ENCODE measurements around the gene KCNQ1.

The KCNQ1 gene

GRCh38 chr11:2897048-2897447 is 452.2 kb downstream of the KCNQ1 start:
- H3K27ac ChIP-seq (ENCODE audit: insufficient read depth in 1 of 2, low read depth in 1 of 2, low read length in 2 of 2, poor library complexity in 1 of 2, severe bottlenecking in 2 of 2): no peak overlapping the region
- ChIA-PET CTCF (interaction anchor here (10.1 to 14.6 kb wide), 2 partner anchors 34 to 361 kb away, joined by 103 to 462 read pairs; partner anchors contain the start of gene PHLDA2), POLR2A (no interaction called here)
- H3K4me1 ChIP-seq (ENCODE audit: control extremely low read depth in 1 of 4, control insufficient read depth in 4 of 4, insufficient read depth in 4 of 4, low read length in 3 of 4): peaks cover 0 to 56% (median 39%) of the 10 kb centered on the region in 4 experiments
- H3K27me3 ChIP-seq (replicated peaks in 2 of 5; ENCODE audit: control insufficient read depth in 4 of 5, insufficient read depth in 5 of 5, low read length in 4 of 5): no peaks in the 10 kb centered on the region
- H3K36me3 ChIP-seq (ENCODE audit: control insufficient read depth in 4 of 4, insufficient read depth in 4 of 4, low read length in 3 of 4): no peaks in the 10 kb centered on the region
- WGBS (ENCODE audit: insufficient coverage): 100% methylated on average over 3 of the region's 6 CpGs
- H3K4me3 ChIP-seq (ENCODE audit: control insufficient read depth in 1 of 7, extremely low read depth in 1 of 7, insufficient read depth in 4 of 7, low read depth in 2 of 7, low read length in 6 of 7): no peak overlapping the region
- no peak for DNase-seq
- H3K9me3 ChIP-seq (ENCODE audit: control extremely low read depth in 1 of 5, control insufficient read depth in 4 of 5, insufficient read depth in 2 of 5, low read depth in 1 of 5, low read length in 4 of 5): no peaks in the 10 kb centered on the region

- CTCF ChIA-PET: interaction anchor here (0.7 to 1.8 kb wide), 10 partner anchors 9 to 366 kb away, joined by 3 to 8 read pairs (median 3); no protein-coding TSS in a partner anchor
These were observed 453.7 kb downstream of the KCNQ1 start for GRCh38 chr11:2898366-2899079.

More at GRCh38 chr11:2898366-2899079, 453.7 kb downstream of the KCNQ1 start:
- Histone ChIP-seq H3K4me1 (ENCODE audit: control extremely low read depth in 1 of 4, control insufficient read depth in 4 of 4, insufficient read depth in 4 of 4, low read length in 3 of 4) (peaks cover 0 to 59% (median 43%) of the 10 kb centered on the region in 4 experiments), H3K27ac (ENCODE audit: insufficient read depth in 1 of 2, low read depth in 1 of 2, low read length in 2 of 2, poor library complexity in 1 of 2, severe bottlenecking in 2 of 2) (peak overlapping the region in 1 of 2 experiments; percentile 18), H3K4me3 (ENCODE audit: control insufficient read depth in 1 of 7, extremely low read depth in 1 of 7, insufficient read depth in 4 of 7, low read depth in 2 of 7, low read length in 6 of 7) (peak overlapping the region in 3 of 7 experiments; percentile 28 to 42 (median 38)), H3K9me3 (ENCODE audit: control extremely low read depth in 1 of 5, control insufficient read depth in 4 of 5, insufficient read depth in 2 of 5, low read depth in 1 of 5, low read length in 4 of 5) (no peaks in the 10 kb centered on the region), H3K27me3 (replicated peaks in 2 of 5; ENCODE audit: control insufficient read depth in 4 of 5, insufficient read depth in 5 of 5, low read length in 4 of 5) (no peaks in the 10 kb centered on the region), H3K36me3 (ENCODE audit: control insufficient read depth in 4 of 4, insufficient read depth in 4 of 4, low read length in 3 of 4) (no peaks in the 10 kb centered on the region)
- POLR2A ChIA-PET: no interaction called here
- 38% methylated on average over 10 of the region's 12 CpGs for WGBS (ENCODE audit: insufficient coverage)
- peak; percentile 85 to 96 (median 93) for DNase-seq

Measured in common myeloid progenitor, CD34-positive (primary cell).